Upper lobe of left lung (tissue), 6 donors: Measurements from ENCODE around the gene PSMD5. TPM values are rescaled to one million over a fixed set of nuclear protein-coding genes. Genes with fewer than 3 reads are reported as not detected.
A peak's percentile ranks its signal among the peaks of the same experiment; 100 is the strongest.

Source experiments
- ATAC-seq, 2 donors: fragments of 200-7000 bp; cut with Tn5 transposase; one replicate each; pipeline ENCODE4 v1.9.1; 2022; ENCODE audit warnings: mild to moderate bottlenecking in 2 of 2, moderate library complexity in 2 of 2; ENCODE audit not compliant: low FRiP score in 2 of 2
- DNase-seq, 2 donors: peaks; one replicate each; pipeline ENCODE4 v3.0.0-alpha.2; 2019 to 2020
- H3K27ac ChIP-seq, 4 donors: fragments of 200-600 bp; sonication (generic); one replicate each; pipeline ENCODE4 v1.5.1; 2016 to 2019
- H3K27me3 ChIP-seq, 4 donors: fragments of 200-600 bp; sonication (generic); one replicate each; pipeline ENCODE4 v1.5.1; 2017 to 2019
- H3K36me3 ChIP-seq, 4 donors: fragments of 200-600 bp; sonication (generic); one replicate each; pipeline ENCODE4 v1.5.1; 2016 to 2019
- H3K4me1 ChIP-seq, 4 donors: fragments of 200-600 bp; sonication (generic); one replicate each; pipeline ENCODE4 v1.5.1; 2018 to 2019
- H3K4me3 ChIP-seq, 4 donors: fragments of 200-600 bp; sonication (generic); one replicate each; pipeline ENCODE4 v1.5.1; 2017 to 2019; ENCODE audit warnings: mild to moderate bottlenecking in 2 of 4, moderate library complexity in 1 of 4
- H3K9me3 ChIP-seq, 4 donors: fragments of 200-600 bp; sonication (generic); one replicate each; pipeline ENCODE4 v1.5.1; 2018 to 2019
- EP300 ChIP-seq, 4 donors: sonication (generic); formaldehyde crosslinking; IDR thresholded peaks; one replicate each; pipeline ENCODE4 v1.5.1; 2017; ENCODE audit warnings: antibody characterized with exemption in 4 of 4, control low read depth in 2 of 4
- POLR2A ChIP-seq, 4 donors: fragments of 450-650 bp; IDR thresholded peaks; one replicate each; pipeline ENCODE4 v1.5.1; 2016 to 2017; ENCODE audit warnings: antibody characterized with exemption in 4 of 4, mild to moderate bottlenecking in 2 of 4
- POLR2AphosphoS5 ChIP-seq, 2 donors: sonication (generic); formaldehyde crosslinking; IDR thresholded peaks; one replicate each; pipeline ENCODE4 v1.5.1; 2017; ENCODE audit warnings: antibody characterized with exemption in 2 of 2
- WGBS, 2 donors: methylation state at CpG; one replicate each; pipeline ENCODE4 v1.1.5; 2017 to 2018; 5-methylcytosine and 5-hydroxymethylcytosine counted together
- total RNA-seq, 6 donors: library from RNA; depleted of rRNA in 4 of 6; stranded (reverse); fragments of >200 nt in 4 of 6; gene quantifications; one replicate each; pipeline versions ENCODE4 v1.1.0 to v1.2.1, GENCODE V29; 2016 to 2021
- TF ChIP-seq, protein P1 (sequence below), 6 experiments: fragments of 450-650 bp in 4 of 6; fragments of 200-600 bp in 2 of 6; sonication (generic) in 2 of 6; IDR thresholded peaks; one replicate each; pipeline ENCODE4 v1.5.1; 2016 to 2019; ENCODE audit warnings: antibody characterized with exemption in 6 of 6
- donor health status: DM: no; HTN: no; CAD: no; lungs with moderate emphysema.
- donor health status: DM: no; HTN: yes; CAD: no; lungs with severe emphysema.

The PSMD5 gene
- total RNA-seq, 6 donors from 2014 or later = 11.4 to 56.8 (median 40.1) TPM

DNA sequence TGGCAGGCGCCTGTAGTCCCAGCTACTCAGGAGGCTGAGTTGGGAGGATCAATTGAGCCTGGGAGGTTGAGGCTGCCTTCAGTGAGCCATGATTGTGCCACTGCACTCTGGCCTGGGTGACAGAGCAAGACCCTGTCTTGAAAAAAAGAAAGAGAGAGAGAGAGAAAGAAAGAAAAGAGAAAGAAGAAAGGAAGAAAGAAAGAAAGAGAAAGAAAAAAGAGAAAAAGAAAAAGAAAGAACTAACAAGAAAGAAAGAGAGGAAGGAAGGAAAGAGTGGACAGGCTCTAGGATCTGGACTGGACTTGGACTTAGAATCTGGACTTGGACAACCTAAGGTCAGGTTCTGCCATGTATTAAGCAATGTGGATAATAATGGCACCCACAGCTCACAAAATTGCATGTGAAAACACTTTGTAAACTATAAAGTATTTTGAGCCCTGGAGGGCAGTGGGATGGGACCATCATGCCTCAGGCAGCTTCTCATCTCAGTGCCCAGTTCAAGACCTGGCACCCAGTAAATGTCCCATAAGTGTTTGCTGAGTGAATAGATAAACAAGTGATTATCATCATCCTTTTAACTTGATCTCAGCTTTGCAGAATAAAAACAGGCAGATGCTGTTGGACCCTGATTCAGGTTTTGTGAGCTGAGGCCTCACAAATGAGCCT, 47.0 kb upstream of the PSMD5 start:
- Histone ChIP-seq H3K4me1 (peaks cover 8 to 20% (median 12%) of the 10 kb centered on the region in 4 donors), H3K4me3 (no peak overlapping the region), H3K27ac (peak overlapping the region in 3 of 4 donors; percentile 53 to 65 (median 55)), H3K9me3 (no peaks in the 10 kb centered on the region), H3K36me3 (no peaks in the 10 kb centered on the region), H3K27me3 (no peaks in the 10 kb centered on the region)
- 94 to 95% methylated on average over 1 of the region's 1 CpG for WGBS, 2 donors
- no peak for DNase-seq
- no peak for ATAC-seq
- TF ChIP-seq EP300 (IDR thresholded peaks at IDR 0.05) (no peak), POLR2AphosphoS5 (IDR thresholded peaks at IDR 0.05) (no peak), POLR2A (IDR thresholded peaks at IDR 0.05) (no peak)
- TF ChIP-seq, protein P1, sequence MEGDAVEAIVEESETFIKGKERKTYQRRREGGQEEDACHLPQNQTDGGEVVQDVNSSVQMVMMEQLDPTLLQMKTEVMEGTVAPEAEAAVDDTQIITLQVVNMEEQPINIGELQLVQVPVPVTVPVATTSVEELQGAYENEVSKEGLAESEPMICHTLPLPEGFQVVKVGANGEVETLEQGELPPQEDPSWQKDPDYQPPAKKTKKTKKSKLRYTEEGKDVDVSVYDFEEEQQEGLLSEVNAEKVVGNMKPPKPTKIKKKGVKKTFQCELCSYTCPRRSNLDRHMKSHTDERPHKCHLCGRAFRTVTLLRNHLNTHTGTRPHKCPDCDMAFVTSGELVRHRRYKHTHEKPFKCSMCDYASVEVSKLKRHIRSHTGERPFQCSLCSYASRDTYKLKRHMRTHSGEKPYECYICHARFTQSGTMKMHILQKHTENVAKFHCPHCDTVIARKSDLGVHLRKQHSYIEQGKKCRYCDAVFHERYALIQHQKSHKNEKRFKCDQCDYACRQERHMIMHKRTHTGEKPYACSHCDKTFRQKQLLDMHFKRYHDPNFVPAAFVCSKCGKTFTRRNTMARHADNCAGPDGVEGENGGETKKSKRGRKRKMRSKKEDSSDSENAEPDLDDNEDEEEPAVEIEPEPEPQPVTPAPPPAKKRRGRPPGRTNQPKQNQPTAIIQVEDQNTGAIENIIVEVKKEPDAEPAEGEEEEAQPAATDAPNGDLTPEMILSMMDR (IDR thresholded peaks at IDR 0.05) = no peak

DNA sequence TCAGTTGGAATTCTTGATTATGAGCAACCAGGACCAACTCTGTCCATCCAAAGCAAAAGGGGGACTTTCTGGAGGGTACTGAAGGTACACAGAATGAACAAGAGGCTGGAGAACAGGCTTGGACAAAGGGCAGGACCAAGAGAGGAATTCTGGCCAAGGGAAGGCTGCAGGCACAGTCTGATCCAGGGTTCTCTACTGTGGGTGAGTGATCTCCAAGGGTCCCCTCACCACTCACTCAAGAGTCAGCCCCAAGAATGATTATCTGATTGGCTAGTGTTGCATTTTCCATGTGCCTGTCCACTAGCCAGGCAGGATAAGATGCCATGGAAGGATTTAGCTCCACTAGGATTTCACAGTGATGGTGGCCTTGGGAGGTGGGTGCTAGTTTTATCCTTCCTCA, 45.9 kb upstream of the PSMD5 start:
- DNase-seq (no peak), ATAC-seq (no peak)
- Histone ChIP-seq H3K9me3 (no peaks in the 10 kb centered on the region), H3K36me3 (no peaks in the 10 kb centered on the region), H3K4me3 (no peak overlapping the region), H3K27ac (no peak overlapping the region), H3K27me3 (no peaks in the 10 kb centered on the region), H3K4me1 (peaks cover 5 to 20% (median 9%) of the 10 kb centered on the region in 4 donors)
- TF ChIP-seq EP300 (IDR thresholded peaks at IDR 0.05) = no peak
- no peak for TF ChIP-seq POLR2AphosphoS5 (IDR thresholded peaks at IDR 0.05)
- TF ChIP-seq POLR2A (IDR thresholded peaks at IDR 0.05) = no peak
- TF ChIP-seq, protein P1 (IDR thresholded peaks at IDR 0.05) = no peak

DNA sequence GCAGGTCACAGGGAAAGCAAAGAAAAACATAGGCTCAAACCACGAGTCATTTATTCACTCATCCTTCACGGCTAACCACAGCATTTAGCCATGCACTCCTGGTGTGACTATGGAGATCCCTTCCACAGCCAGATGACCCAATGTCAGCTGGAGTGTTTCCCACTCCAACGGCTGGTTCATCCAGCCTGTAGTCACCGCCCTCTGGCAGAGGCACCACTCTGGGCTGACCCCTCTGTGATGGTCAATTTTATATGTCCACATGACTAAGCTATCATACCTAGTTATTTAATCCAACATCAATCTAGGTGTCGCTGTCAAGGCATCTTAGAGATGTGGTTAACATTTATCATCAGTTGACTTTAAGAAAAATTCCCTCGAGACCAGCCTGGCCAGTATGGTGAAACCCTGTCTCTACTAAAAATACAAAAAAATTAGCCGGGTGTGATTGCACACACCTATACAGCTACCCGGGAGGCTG, 43.8 kb upstream of the PSMD5 start:
- no peaks in the 10 kb centered on the region for H3K9me3 ChIP-seq
- TF ChIP-seq, protein P1 (IDR thresholded peaks at IDR 0.05) = no peak
- no peak for TF ChIP-seq EP300 (IDR thresholded peaks at IDR 0.05)
- TF ChIP-seq POLR2AphosphoS5 (IDR thresholded peaks at IDR 0.05) = no peak
- TF ChIP-seq POLR2A (IDR thresholded peaks at IDR 0.05) = no peak
- 68 to 73% methylated on average over 8 of the region's 8 CpGs for WGBS, 2 donors
- DNase-seq (no peak), ATAC-seq (peak; percentile 44 to 87)
- peaks cover 0 to 12% (median 6%) of the 10 kb centered on the region in 4 donors for H3K4me1 ChIP-seq
- H3K4me3 ChIP-seq = no peak overlapping the region
- H3K36me3 ChIP-seq = no peaks in the 10 kb centered on the region
- peak overlapping the region in 1 of 4 donors; percentile 42 for H3K27ac ChIP-seq
- no peaks in the 10 kb centered on the region for H3K27me3 ChIP-seq

DNA sequence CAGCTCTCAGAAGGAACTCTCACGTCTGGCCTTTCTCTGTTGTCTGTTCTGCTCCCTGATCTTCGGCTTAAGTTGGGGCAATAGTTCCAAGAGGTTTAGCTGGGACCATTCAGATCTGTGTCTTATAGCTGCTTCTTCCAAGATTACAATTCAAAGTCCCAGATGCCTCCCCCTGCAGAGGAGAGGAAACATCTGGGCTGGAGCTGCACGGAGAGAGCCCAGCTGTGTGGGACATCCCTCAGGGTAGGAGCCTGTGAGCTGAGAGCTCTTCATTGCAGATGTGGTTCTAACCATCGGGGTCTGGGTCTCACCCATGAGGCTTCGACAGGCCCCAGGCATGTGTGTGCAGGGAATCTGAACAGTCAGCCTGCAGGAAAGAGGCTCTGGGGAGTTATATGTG, 43.2 kb upstream of the PSMD5 start:
- H3K9me3 ChIP-seq = no peaks in the 10 kb centered on the region

More for the DNA sequence above, 43.2 kb upstream of the PSMD5 start:
- WGBS, 2 donors = 47 to 48% methylated on average over 5 of the region's 5 CpGs
- peaks cover 0 to 12% (median 6%) of the 10 kb centered on the region in 4 donors for H3K4me1 ChIP-seq
- H3K27me3 ChIP-seq = no peaks in the 10 kb centered on the region
- no peak overlapping the region for H3K4me3 ChIP-seq
- no peak for DNase-seq
- ATAC-seq = peak; percentile 56 to 57
- TF ChIP-seq, protein P1 (IDR thresholded peaks at IDR 0.05) = no peak
- TF ChIP-seq POLR2A (IDR thresholded peaks at IDR 0.05) = no peak
- no peak for TF ChIP-seq POLR2AphosphoS5 (IDR thresholded peaks at IDR 0.05)
- TF ChIP-seq EP300 (IDR thresholded peaks at IDR 0.05) = no peak
- no peaks in the 10 kb centered on the region for H3K36me3 ChIP-seq
- H3K27ac ChIP-seq = peak overlapping the region in 1 of 4 donors; percentile 42
